ENCODE results near the gene KCNK7.

DNA sequence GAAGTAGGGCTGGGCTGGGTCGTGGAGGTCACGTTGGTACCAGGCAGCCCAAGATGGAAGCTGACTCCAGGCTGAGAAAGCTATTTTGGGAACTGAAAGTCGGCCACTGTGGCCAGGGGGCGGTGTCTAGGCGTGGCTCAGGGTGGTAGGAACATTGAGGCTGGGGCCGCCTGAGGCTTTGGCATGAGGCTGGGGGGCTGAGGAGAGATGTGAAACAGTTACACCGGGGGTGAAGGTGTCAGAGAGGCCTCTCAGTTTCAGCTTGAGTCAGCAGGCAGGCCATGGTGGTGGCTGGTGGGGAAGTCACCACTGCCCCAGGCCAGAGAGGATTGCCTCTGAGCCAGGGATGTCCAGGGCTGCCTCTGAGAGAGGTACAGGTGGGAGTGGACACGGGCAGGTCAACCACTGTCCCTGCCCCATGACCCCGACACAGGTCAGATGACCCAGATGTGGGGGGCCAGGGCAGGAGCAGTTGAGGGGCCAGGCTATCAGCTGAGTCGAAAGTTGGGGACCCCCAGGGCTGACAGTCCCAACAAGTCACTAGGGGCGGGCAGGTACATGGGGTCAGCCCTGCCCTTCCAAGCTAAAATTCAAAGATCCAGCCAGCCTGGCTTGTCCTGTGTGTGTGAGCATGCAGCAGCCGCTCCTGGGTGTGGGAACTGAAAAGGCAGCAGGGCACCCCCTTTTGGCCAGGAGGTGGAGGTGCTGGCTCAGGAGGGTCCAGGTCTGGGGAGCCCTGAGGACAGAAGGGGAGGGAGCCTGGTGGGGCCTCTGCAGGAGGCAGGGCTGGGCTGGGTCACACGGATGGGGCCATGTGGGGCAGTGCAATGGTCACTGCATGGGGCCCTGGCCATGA lies 7.2 kb downstream of the KCNK7 start:
- TF ChIP-seq POLR2A (IDR thresholded peaks at IDR 0.05; ENCODE audit: borderline replicate concordance, extremely low read depth, insufficient read depth, insufficient read length) (no peak), EZH2 (IDR thresholded peaks at IDR 0.05) (no peak), ELF1 (IDR thresholded peaks at IDR 0.05; ENCODE audit: borderline replicate concordance, low read depth) (no peak), EGR1 (IDR thresholded peaks at IDR 0.05; ENCODE audit: low read depth) (no peak)
- TF ChIP-seq, protein P1, sequence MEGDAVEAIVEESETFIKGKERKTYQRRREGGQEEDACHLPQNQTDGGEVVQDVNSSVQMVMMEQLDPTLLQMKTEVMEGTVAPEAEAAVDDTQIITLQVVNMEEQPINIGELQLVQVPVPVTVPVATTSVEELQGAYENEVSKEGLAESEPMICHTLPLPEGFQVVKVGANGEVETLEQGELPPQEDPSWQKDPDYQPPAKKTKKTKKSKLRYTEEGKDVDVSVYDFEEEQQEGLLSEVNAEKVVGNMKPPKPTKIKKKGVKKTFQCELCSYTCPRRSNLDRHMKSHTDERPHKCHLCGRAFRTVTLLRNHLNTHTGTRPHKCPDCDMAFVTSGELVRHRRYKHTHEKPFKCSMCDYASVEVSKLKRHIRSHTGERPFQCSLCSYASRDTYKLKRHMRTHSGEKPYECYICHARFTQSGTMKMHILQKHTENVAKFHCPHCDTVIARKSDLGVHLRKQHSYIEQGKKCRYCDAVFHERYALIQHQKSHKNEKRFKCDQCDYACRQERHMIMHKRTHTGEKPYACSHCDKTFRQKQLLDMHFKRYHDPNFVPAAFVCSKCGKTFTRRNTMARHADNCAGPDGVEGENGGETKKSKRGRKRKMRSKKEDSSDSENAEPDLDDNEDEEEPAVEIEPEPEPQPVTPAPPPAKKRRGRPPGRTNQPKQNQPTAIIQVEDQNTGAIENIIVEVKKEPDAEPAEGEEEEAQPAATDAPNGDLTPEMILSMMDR (IDR thresholded peaks at IDR 0.05 in 2 of 3, conservative IDR thresholded peaks at IDR 0.05 in 1 of 3; ENCODE audit: borderline replicate concordance in 1 of 3, insufficient read depth in 1 of 3, low read depth in 2 of 3, low read length in 2 of 3) = peak; percentile 58 to 77 (median 72); a peak in 5 of 6 replicates
